Chondrocyte (in vitro differentiated cells): ENCODE data around the gene RNF31. TPM values are rescaled to one million over a fixed set of nuclear protein-coding genes. Genes with fewer than 3 reads are reported as not detected.

ENCODE experiments used
- DNase-seq: peaks from one replicate; pipeline ENCODE4 v3.0.0; 2021; ENCODE audit warnings: mixed read lengths, low spot score
- H3K27ac Mint-ChIP-seq: one replicate; pipeline ENCODE4 v1.8.0; 2021; ENCODE audit warnings: mild to moderate bottlenecking, moderate library complexity, mixed read lengths; ENCODE audit not compliant: unreplicated experiment
- H3K27me3 Mint-ChIP-seq: 2 replicates; pipeline ENCODE4 v1.8.0; 2021; ENCODE audit warnings: low read depth, mixed read lengths
- H3K36me3 Mint-ChIP-seq: 2 replicates; pipeline ENCODE4 v1.8.0; 2021; ENCODE audit warnings: low read depth, mixed read lengths
- H3K4me1 Mint-ChIP-seq: 2 replicates; pipeline ENCODE4 v1.8.0; 2021; ENCODE audit warnings: low read depth, mild to moderate bottlenecking, mixed read lengths
- H3K4me3 Mint-ChIP-seq: one replicate; pipeline ENCODE4 v1.8.0; 2021; ENCODE audit warnings: mild to moderate bottlenecking, moderate library complexity, mixed read lengths; ENCODE audit not compliant: unreplicated experiment
- H3K9me3 Mint-ChIP-seq: 2 replicates; pipeline ENCODE4 v1.8.0; 2021; ENCODE audit warnings: low read depth, mixed read lengths
- CTCF ChIP-seq: fragments of 200-600 bp; sonication (generic); IDR thresholded peaks from 2 replicates; pipeline ENCODE4 v1.5.0; 2021; ENCODE audit warnings: antibody characterized with exemption, mild to moderate bottlenecking, moderate library complexity
- total RNA-seq: library from RNA; stranded (reverse); gene quantifications from 3 replicates; pipeline ENCODE4 v1.2.1, GENCODE V29; 2021

The RNF31 gene
- total RNA-seq, 1 donor from 2014 or later, result 45.8 TPM

- H3K27me3 Mint-ChIP-seq, result no peaks in the 10 kb centered on the region
- no peaks in the 10 kb centered on the region for H3K9me3 Mint-ChIP-seq
- peaks cover 22% of the 10 kb centered on the region for H3K4me1 Mint-ChIP-seq
- no peak for DNase-seq
- peak overlapping the region; percentile 84 for H3K4me3 Mint-ChIP-seq
- no peak for TF ChIP-seq CTCF
- H3K36me3 Mint-ChIP-seq, result peaks cover 11% of the 10 kb centered on the region
- H3K27ac Mint-ChIP-seq, result no peak overlapping the region
Measured at GRCh38 chr14:24187539-24187915, 40.2 kb downstream of the RNF31 start.

- H3K9me3 Mint-ChIP-seq, result no peaks in the 10 kb centered on the region
- no peaks in the 10 kb centered on the region for H3K27me3 Mint-ChIP-seq
- peaks cover 13% of the 10 kb centered on the region for H3K36me3 Mint-ChIP-seq
- no peak for TF ChIP-seq CTCF
- H3K27ac Mint-ChIP-seq, result peak within 1 kb of the TSS; percentile 91
- H3K4me3 Mint-ChIP-seq, result peak within 1 kb of the TSS; percentile 84
- peaks cover 25% of the 10 kb centered on the region for H3K4me1 Mint-ChIP-seq
- no peak for DNase-seq
Measured at GRCh38 chr14:24188251-24189058, 41.2 kb downstream of the RNF31 start, which contains the start of gene IPO4. IPO4 (minus strand) TSS chr14:24188816; CDS start chr14:24188787, 29 bp downstream.

- no peak for TF ChIP-seq CTCF
- Mint-ChIP-seq H3K36me3 (peaks cover 13% of the 10 kb centered on the region), H3K4me3 (peak overlapping the region; percentile 84), H3K27ac (peak overlapping the region; percentile 91), H3K9me3 (no peaks in the 10 kb centered on the region), H3K27me3 (no peaks in the 10 kb centered on the region), H3K4me1 (peaks cover 27% of the 10 kb centered on the region)
- no peak for DNase-seq
Measured at GRCh38 chr14:24189059-24189375, 41.7 kb downstream of the RNF31 start.

GRCh38 chr14:24189460-24189859 lies 42.2 kb downstream of the RNF31 start:
- H3K27me3 Mint-ChIP-seq, result no peaks in the 10 kb centered on the region
- no peaks in the 10 kb centered on the region for H3K9me3 Mint-ChIP-seq
- H3K27ac Mint-ChIP-seq, result peak overlapping the region; percentile 91
- no peak for TF ChIP-seq CTCF
- DNase-seq, result no peak
- peaks cover 13% of the 10 kb centered on the region for H3K36me3 Mint-ChIP-seq
- H3K4me3 Mint-ChIP-seq, result no peak overlapping the region
- peaks cover 32% of the 10 kb centered on the region for H3K4me1 Mint-ChIP-seq

GRCh38 chr14:24190416-24190815 lies 43.1 kb downstream of the RNF31 start:
- H3K9me3 Mint-ChIP-seq, result no peaks in the 10 kb centered on the region
- no peaks in the 10 kb centered on the region for H3K27me3 Mint-ChIP-seq
- no peak overlapping the region for H3K4me3 Mint-ChIP-seq
- H3K36me3 Mint-ChIP-seq, result peaks cover 13% of the 10 kb centered on the region
- no peak for DNase-seq
- TF ChIP-seq CTCF, result no peak
- H3K27ac Mint-ChIP-seq, result no peak overlapping the region
- peaks cover 37% of the 10 kb centered on the region for H3K4me1 Mint-ChIP-seq
